SU-DHL-6 (cell line): ENCODE measurements around the gene LAMC3.

Experiments
- H2AFZ ChIP-seq: fragments of 200-600 bp; sonication (generic); 2 replicates; pipeline ENCODE4 v1.6.1; 2014; ENCODE audit warnings: low read depth, mild to moderate bottlenecking, moderate library complexity, mixed read lengths, antibody characterized with exemption, low read length; ENCODE audit not compliant: severe bottlenecking
- H3F3A ChIP-seq: fragments of 200-600 bp; shearing (Covaris generic); 2 replicates; pipeline ENCODE4 v1.6.0; 2016; ENCODE audit warnings: antibody characterized with exemption, mild to moderate bottlenecking; ENCODE audit not compliant: insufficient read depth
- H3K27ac ChIP-seq: fragments of 200-600 bp; sonication (generic); 2 replicates; pipeline ENCODE4 v1.5.1; 2016; ENCODE audit warnings: low read depth, mild to moderate bottlenecking, low read length, moderate library complexity, mixed read lengths
- H3K27me3 ChIP-seq: fragments of 200-600 bp; sonication (generic), shearing (Covaris generic); 2 replicates; pipeline ENCODE4 v1.6.0; 2014; ENCODE audit warnings: mild to moderate bottlenecking, low read length
- H3K36me3 ChIP-seq: fragments of 200-600 bp; sonication (generic); 2 replicates; pipeline ENCODE4 v1.6.1; 2014; ENCODE audit warnings: mild to moderate bottlenecking, low read length, mixed read lengths
- H3K4me2 ChIP-seq: fragments of 300-600, 200-600 bp; shearing (Covaris generic), sonication (generic); 2 replicates; pipeline ENCODE4 v1.6.0; 2014; ENCODE audit warnings: low read length, low read depth, mild to moderate bottlenecking; ENCODE audit not compliant: poor library complexity, severe bottlenecking
- H3K4me3 ChIP-seq: fragments of 200-600 bp; sonication (generic); 2 replicates; pipeline ENCODE4 v1.5.1; 2014; ENCODE audit warnings: antibody characterized with exemption, low read length, mild to moderate bottlenecking, mixed read lengths; ENCODE audit not compliant: insufficient read depth, poor library complexity, severe bottlenecking
- H3K79me2 ChIP-seq: fragments of 200-600 bp; sonication (generic); 2 replicates; pipeline ENCODE4 v1.6.1; 2014; ENCODE audit warnings: mild to moderate bottlenecking, low read length, moderate library complexity; ENCODE audit not compliant: insufficient read depth
- H3K9ac ChIP-seq: fragments of 200-600 bp; sonication (generic); 2 replicates; pipeline ENCODE4 v1.7.0; 2014; ENCODE audit warnings: mild to moderate bottlenecking, low read length
- H3K9me2 ChIP-seq: fragments of 200-600 bp; sonication (generic); replicated peaks from 2 replicates; pipeline ENCODE4 v1.6.1; 2014; ENCODE audit warnings: low read length; ENCODE audit not compliant: insufficient read depth
- H3K9me3 ChIP-seq: fragments of 200-600 bp; sonication (generic); 2 replicates; pipeline ENCODE4 v1.6.1; 2014; ENCODE audit warnings: low read length, mixed read lengths; ENCODE audit not compliant: insufficient read depth
- H4K20me1 ChIP-seq: fragments of 200-600 bp; sonication (generic); 2 replicates; pipeline ENCODE4 v1.6.1; 2014; ENCODE audit warnings: low read depth, mild to moderate bottlenecking, antibody characterized with exemption, low read length, moderate library complexity, mixed read lengths
- CTCF ChIP-seq: fragments of 200-600 bp; sonication (generic); IDR thresholded peaks from one replicate; pipeline ENCODE4 v1.5.1; 2017; ENCODE audit warnings: antibody characterized with exemption, mild to moderate bottlenecking, low read length, moderate library complexity; ENCODE audit not compliant: insufficient read depth, poor library complexity, severe bottlenecking
- EZH2phosphoT487 ChIP-seq: fragments of 200-600 bp; sonication (generic), shearing (Covaris generic); conservative IDR thresholded peaks from 2 replicates; pipeline ENCODE4 v1.6.1; 2018; ENCODE audit warnings: mild to moderate bottlenecking, antibody characterized with exemption, low read length, moderate library complexity, mixed read lengths

The LAMC3 gene

GRCh38 chr9:131100445-131100844 is 91.5 kb downstream of the LAMC3 start:
- H2AFZ ChIP-seq: no peak overlapping the region
- no peaks in the 10 kb centered on the region for H3F3A ChIP-seq
- no peaks in the 10 kb centered on the region for H3K9me3 ChIP-seq
- no peak overlapping the region for H3K9ac ChIP-seq
- H3K27ac ChIP-seq: no peak overlapping the region
- no peak overlapping the region for H3K4me2 ChIP-seq
- H3K79me2 ChIP-seq: no peaks in the 10 kb centered on the region
- TF ChIP-seq EZH2phosphoT487 (no peak), CTCF (no peak)
- H3K36me3 ChIP-seq: no peaks in the 10 kb centered on the region
- no peaks in the 10 kb centered on the region for H4K20me1 ChIP-seq
- H3K4me3 ChIP-seq: no peak overlapping the region
- H3K27me3 ChIP-seq: no peaks in the 10 kb centered on the region
- no peaks in the 10 kb centered on the region for H3K9me2 ChIP-seq

GRCh38 chr9:131101207-131101964 is 92.4 kb downstream of the LAMC3 start:
- H3K9me3 ChIP-seq: no peaks in the 10 kb centered on the region
- no peak overlapping the region for H3K4me3 ChIP-seq
- no peak overlapping the region for H3K9ac ChIP-seq
- H2AFZ ChIP-seq: no peak overlapping the region
- no peak overlapping the region for H3K4me2 ChIP-seq
- no peaks in the 10 kb centered on the region for H3F3A ChIP-seq
- no peaks in the 10 kb centered on the region for H3K27me3 ChIP-seq
- no peaks in the 10 kb centered on the region for H3K79me2 ChIP-seq
- TF ChIP-seq CTCF: no peak
- no peak for TF ChIP-seq EZH2phosphoT487
- no peaks in the 10 kb centered on the region for H3K9me2 ChIP-seq
- no peak overlapping the region for H3K27ac ChIP-seq
- H3K36me3 ChIP-seq: no peaks in the 10 kb centered on the region
- no peaks in the 10 kb centered on the region for H4K20me1 ChIP-seq

- Histone ChIP-seq H3K9me2 (no peaks in the 10 kb centered on the region), H3K79me2 (no peaks in the 10 kb centered on the region), H3K27ac (no peak overlapping the region), H3K36me3 (no peaks in the 10 kb centered on the region), H2AFZ (no peak overlapping the region), H3F3A (no peaks in the 10 kb centered on the region), H3K4me3 (no peak overlapping the region), H4K20me1 (no peaks in the 10 kb centered on the region), H3K4me2 (no peak overlapping the region), H3K9me3 (no peaks in the 10 kb centered on the region), H3K9ac (no peak overlapping the region), H3K27me3 (no peaks in the 10 kb centered on the region)
- TF ChIP-seq EZH2phosphoT487 (no peak), CTCF (no peak)
These were observed 94.0 kb downstream of the LAMC3 start for GRCh38 chr9:131103024-131103423.
